ENCODE results near the gene GNB3. TPM values are rescaled to one million over a fixed set of nuclear protein-coding genes. Genes with fewer than 3 reads are reported as not detected.

Gene GNB3
- total and polyA plus RNA-seq, 9 of the 15 experiments (the other 6 are each of a cell fraction or from before 2014, with no cell fraction given): 1.4 to 5.8 (median 2.0) TPM

DNA sequence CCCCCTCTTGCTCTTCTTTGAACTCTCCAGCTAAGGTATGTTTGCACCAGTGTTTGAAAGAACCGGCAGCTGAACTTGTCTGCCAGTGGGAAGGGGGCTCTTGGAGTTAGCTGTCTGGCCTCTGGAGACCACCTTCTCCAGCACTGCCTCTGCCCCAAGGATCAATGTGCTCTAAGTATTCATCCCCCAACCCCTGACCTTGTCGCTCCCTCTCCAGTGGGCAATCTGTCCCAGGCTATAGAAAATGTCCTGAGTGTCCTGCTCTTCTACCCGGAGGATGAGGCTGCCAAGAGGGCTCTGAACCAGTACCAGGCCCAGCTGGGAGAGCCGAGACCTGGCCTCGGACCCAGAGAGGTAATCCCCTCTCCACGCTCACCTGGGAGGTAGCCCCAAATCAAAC, 9.7 kb upstream of the GNB3 start:
- H3K4me3 ChIP-seq: no peak overlapping the region
- no peak overlapping the region for H2AFZ ChIP-seq (ENCODE audit: low read depth, low read length)
- in situ Hi-C loops (cut with MboI) (no loop called here), intact Hi-C loops (cut with micrococcal nuclease) (no loop called here)
- no peaks in the 10 kb centered on the region for H4K20me1 ChIP-seq (replicated peaks; ENCODE audit: control insufficient read depth, insufficient read depth, low read length)
- peaks cover 24% of the 10 kb centered on the region for H3K79me2 ChIP-seq (ENCODE audit: control insufficient read depth, insufficient read depth, low read length)
- POLR2A ChIA-PET: interaction anchor here (0.6 to 3.2 kb wide), 4 partner anchors 9 to 38 kb away, joined by 3 to 13 read pairs (median 4); no protein-coding TSS in a partner anchor
- 96% methylated on average over 6 of the region's 6 CpGs for WGBS (ENCODE audit: insufficient coverage, low coverage, missing lambda C conversion rate)
- BruUV-seq (replicated peaks): no TSS peak
- H3K4me2 ChIP-seq (ENCODE audit: insufficient read depth, low read length): no peak overlapping the region
- no peak overlapping the region for H3K9ac ChIP-seq (ENCODE audit: insufficient read depth in 1 of 2, low read depth in 2 of 2, low read length in 2 of 2)
- H3K9me3 ChIP-seq (replicated peaks; ENCODE audit: control insufficient read depth, insufficient read depth, low read depth, low read length): no peaks in the 10 kb centered on the region
- H3K4me1 ChIP-seq (replicated peaks in 1 of 2; ENCODE audit: control insufficient read depth in 2 of 2, insufficient read depth in 2 of 2, low read length in 2 of 2): peaks cover 11 to 43% of the 10 kb centered on the region in 2 experiments; a peak in 4 of 5 replicates
- DNase-seq (ENCODE audit: extremely low read depth in 1 of 4, low spot score in 3 of 4): no peak
- no peak for FAIRE-seq
- H3K36me3 ChIP-seq (ENCODE audit: control insufficient read depth, insufficient read depth, low read length): peaks cover 40% of the 10 kb centered on the region; the same call in 1 of the 3 replicates
- CTCF ChIA-PET (ENCODE audit: low intra/inter-chr PET ratio): no interaction called here
- no peak overlapping the region for H3K27ac ChIP-seq (ENCODE audit: extremely low read depth, low read depth, low read length)
- no peaks in the 10 kb centered on the region for H3K27me3 ChIP-seq (ENCODE audit: control insufficient read depth in 2 of 2, insufficient read depth in 2 of 2, low read length in 2 of 2)
- no peak for ATAC-seq
- no peaks in the 10 kb centered on the region for H3K9me1 ChIP-seq (ENCODE audit: control insufficient read depth, insufficient read depth, low read length)
- TF ChIP-seq ZNF217 (CRISPR knock-in tag; IDR thresholded peaks at IDR 0.05) (no peak), GATA2 (CRISPR knock-in tag; IDR thresholded peaks at IDR 0.05) (no peak), STAT5A (IDR thresholded peaks at IDR 0.05; ENCODE audit: borderline replicate concordance, low read length) (no peak), CHD7 (IDR thresholded peaks at IDR 0.05; ENCODE audit: low read depth, low read length) (no peak), HNRNPUL1 (IDR thresholded peaks at IDR 0.05; ENCODE audit: low read length) (no peak), ZNF830 (CRISPR knock-in tag; IDR thresholded peaks at IDR 0.05) (no peak), ATF1 (CRISPR knock-in tag; IDR thresholded peaks at IDR 0.05) (no peak), ATF1 (tag; IDR thresholded peaks at IDR 0.05) (no peak), ZNF384 (IDR thresholded peaks at IDR 0.05; ENCODE audit: low read depth, low read length) (no peak), CREB1 (IDR thresholded peaks at IDR 0.05) (no peak), CREB1 (CRISPR knock-in tag; IDR thresholded peaks at IDR 0.05) (no peak), PTRF (tag; IDR thresholded peaks at IDR 0.05) (no peak), SMARCA4 (IDR thresholded peaks at IDR 0.05) (no peak)
- TF ChIP-seq, protein P1, sequence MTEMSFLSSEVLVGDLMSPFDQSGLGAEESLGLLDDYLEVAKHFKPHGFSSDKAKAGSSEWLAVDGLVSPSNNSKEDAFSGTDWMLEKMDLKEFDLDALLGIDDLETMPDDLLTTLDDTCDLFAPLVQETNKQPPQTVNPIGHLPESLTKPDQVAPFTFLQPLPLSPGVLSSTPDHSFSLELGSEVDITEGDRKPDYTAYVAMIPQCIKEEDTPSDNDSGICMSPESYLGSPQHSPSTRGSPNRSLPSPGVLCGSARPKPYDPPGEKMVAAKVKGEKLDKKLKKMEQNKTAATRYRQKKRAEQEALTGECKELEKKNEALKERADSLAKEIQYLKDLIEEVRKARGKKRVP (CRISPR knock-in tag; IDR thresholded peaks at IDR 0.05): no peak

Data from K562 (cell line).